Activated CD4-positive, alpha-beta T cell treated with anti-CD3 and anti-CD28 coated beads, Interleukin-2, amount 10 ng/mL, durations not matched to agents 7 days and 5 days (primary cell): ENCODE results near the gene FAM186B. TPM values are rescaled to one million over a fixed set of nuclear protein-coding genes. Genes with fewer than 3 reads are reported as not detected.

Source experiments
- CTCF ChIA-PET: fragments of 350-600 bp; sonication (Branson Sonifier 250); formaldehyde crosslinking; loops from one replicate; lab custom pipeline; 2021; ENCODE audit warnings: antibody characterized with exemption; lab: Charles Lee
- POLR2A ChIA-PET: fragments of 350-600 bp; sonication (Branson Sonifier 250); formaldehyde crosslinking; loops from one replicate; lab custom pipeline; 2021; ENCODE audit warnings: antibody characterized with exemption; lab: Charles Lee
- DNase-seq: peaks from one replicate; pipeline ENCODE4 v3.0.0-alpha.2; 2020
- H3K27ac Mint-ChIP-seq: one replicate; pipeline ENCODE4 v1.8.0; 2021; ENCODE audit warnings: mild to moderate bottlenecking, moderate library complexity, mixed read lengths
- H3K27me3 Mint-ChIP-seq: one replicate; pipeline ENCODE4 v1.8.0; 2021; ENCODE audit warnings: mixed read lengths
- H3K36me3 Mint-ChIP-seq: one replicate; pipeline ENCODE4 v1.8.0; 2021; ENCODE audit warnings: low read depth, mixed read lengths
- H3K4me1 Mint-ChIP-seq: one replicate; pipeline ENCODE4 v1.8.0; 2021; ENCODE audit warnings: mixed read lengths
- H3K4me3 Mint-ChIP-seq: one replicate; pipeline ENCODE4 v1.8.0; 2021; ENCODE audit warnings: mild to moderate bottlenecking, moderate library complexity, mixed read lengths
- H3K9me3 Mint-ChIP-seq: one replicate; pipeline ENCODE4 v1.8.0; 2021; ENCODE audit warnings: mixed read lengths
- total RNA-seq, 2 experiments: library from RNA; stranded (reverse); gene quantifications; one replicate each; pipeline ENCODE4 v1.2.3, GENCODE V29; 2021

Gene FAM186B
- total RNA-seq, 2 experiments from 2014 or later: 0.15 TPM

GRCh38 chr12:49577589-49578315, 27.7 kb downstream of the FAM186B start:
- H3K4me3 Mint-ChIP-seq: no peak overlapping the region
- ChIA-PET POLR2A (no interaction called here), CTCF (interaction anchor here (1.0 to 4.0 kb wide), 4 partner anchors 7 to 219 kb away, joined by 3 to 22 read pairs (median 4); no protein-coding TSS in a partner anchor)
- no peaks in the 10 kb centered on the region for H3K9me3 Mint-ChIP-seq
- no peaks in the 10 kb centered on the region for H3K27me3 Mint-ChIP-seq
- H3K36me3 Mint-ChIP-seq: peaks cover 4% of the 10 kb centered on the region
- DNase-seq: no peak
- H3K4me1 Mint-ChIP-seq: peaks cover 22% of the 10 kb centered on the region
- no peak overlapping the region for H3K27ac Mint-ChIP-seq

DNA sequence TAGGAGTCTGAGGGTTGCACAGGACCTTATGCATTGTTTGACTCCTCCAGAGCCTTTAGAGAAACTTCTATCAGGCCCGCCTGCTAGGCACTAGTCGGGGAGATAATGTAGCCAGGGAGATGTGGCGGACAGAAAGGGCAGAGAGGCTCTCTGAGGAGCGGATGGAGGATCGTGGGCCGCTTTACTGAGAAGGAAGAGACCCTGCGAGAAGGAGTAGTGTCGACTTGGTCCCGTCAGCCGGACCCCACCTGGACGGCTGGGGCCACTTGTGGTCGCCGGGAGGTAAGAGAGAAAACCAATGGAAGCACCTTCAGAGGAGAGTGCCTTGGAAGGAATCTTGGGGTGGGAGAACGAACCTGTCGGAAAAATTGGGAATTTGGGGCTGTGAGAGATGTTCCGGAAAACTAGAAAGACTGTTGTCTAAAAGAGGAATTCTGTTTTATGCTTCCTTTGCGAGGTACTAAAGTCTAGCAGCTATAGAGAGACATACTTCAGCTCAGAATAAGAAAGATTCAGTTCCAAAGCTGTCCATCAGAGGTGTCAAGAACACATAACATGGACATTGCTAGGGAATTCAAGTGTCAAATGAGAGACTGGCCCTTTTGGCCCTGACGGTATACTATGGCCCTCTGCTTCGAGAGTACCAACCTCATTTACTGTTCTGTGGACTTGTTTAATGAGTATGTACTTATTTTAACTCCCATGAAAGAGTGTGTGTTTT, 36.8 kb downstream of the FAM186B start:
- Mint-ChIP-seq H3K27ac (peak overlapping the region; percentile 99), H3K9me3 (no peaks in the 10 kb centered on the region), H3K27me3 (no peaks in the 10 kb centered on the region), H3K4me1 (peaks cover 55% of the 10 kb centered on the region), H3K4me3 (peak overlapping the region; percentile 91), H3K36me3 (peaks cover 23% of the 10 kb centered on the region)
- POLR2A ChIA-PET: interaction anchor here (0.6 kb wide), 1 partner anchor 945 kb away, joined by 7 read pairs; no protein-coding TSS in a partner anchor
- no peak for DNase-seq
- CTCF ChIA-PET: interaction anchor here (0.6 to 5.4 kb wide), 3 partner anchors 9 to 379 kb away, joined by 3 to 22 read pairs (median 3); no protein-coding TSS in a partner anchor

- ChIA-PET POLR2A (no interaction called here), CTCF (interaction anchor here (0.8 to 5.4 kb wide), 7 partner anchors 8 to 220 kb away, joined by 3 to 22 read pairs (median 3); no protein-coding TSS in a partner anchor)
- peak; percentile 93 for DNase-seq
- H3K4me3 Mint-ChIP-seq: peak within 1 kb of the TSS; percentile 91
- H3K27me3 Mint-ChIP-seq: no peaks in the 10 kb centered on the region
- no peaks in the 10 kb centered on the region for H3K9me3 Mint-ChIP-seq
- H3K4me1 Mint-ChIP-seq: peaks cover 63% of the 10 kb centered on the region
- H3K36me3 Mint-ChIP-seq: peaks cover 26% of the 10 kb centered on the region
- H3K27ac Mint-ChIP-seq: peak within 1 kb of the TSS; percentile 99
Observed at GRCh38 chr12:49567611-49568441, 37.6 kb downstream of the FAM186B start, which contains the start of gene MCRS1. MCRS1 (minus strand) TSS chr12:49568142; CDS start chr12:49566731, 1,411 bp downstream.

GRCh38 chr12:49567302-49567610, 38.2 kb downstream of the FAM186B start:
- no peaks in the 10 kb centered on the region for H3K27me3 Mint-ChIP-seq
- POLR2A ChIA-PET: no interaction called here

GRCh38 chr12:49566361-49566760, 39.1 kb downstream of the FAM186B start:
- POLR2A ChIA-PET: no interaction called here
- peaks cover 70% of the 10 kb centered on the region for H3K4me1 Mint-ChIP-seq
- CTCF ChIA-PET: interaction anchor here (0.6 to 1.8 kb wide), 5 partner anchors 8 to 560 kb away, joined by 3 to 5 read pairs (median 3); partner anchors contain the start of gene KCNH3
- H3K27ac Mint-ChIP-seq: peak overlapping the region; percentile 99
- H3K4me3 Mint-ChIP-seq: peak overlapping the region; percentile 91
- H3K27me3 Mint-ChIP-seq: no peaks in the 10 kb centered on the region
- H3K36me3 Mint-ChIP-seq: peaks cover 35% of the 10 kb centered on the region
- no peaks in the 10 kb centered on the region for H3K9me3 Mint-ChIP-seq
- DNase-seq: no peak

More at GRCh38 chr12:49567302-49567610, 38.2 kb downstream of the FAM186B start:
- Mint-ChIP-seq H3K36me3 (peaks cover 32% of the 10 kb centered on the region), H3K4me1 (peaks cover 65% of the 10 kb centered on the region), H3K4me3 (peak overlapping the region; percentile 91), H3K27ac (peak overlapping the region; percentile 99), H3K9me3 (no peaks in the 10 kb centered on the region)
- no peak for DNase-seq
- CTCF ChIA-PET: interaction anchor here (0.6 to 1.8 kb wide), 8 partner anchors 9 to 559 kb away, joined by 3 to 5 read pairs (median 3); no protein-coding TSS in a partner anchor

- peak overlapping the region; percentile 91 for H3K4me3 Mint-ChIP-seq
- H3K9me3 Mint-ChIP-seq: no peaks in the 10 kb centered on the region
- ChIA-PET POLR2A (interaction anchor here (0.6 kb wide), 1 partner anchor 30 kb away, joined by 4 read pairs; no protein-coding TSS in a partner anchor), CTCF (interaction anchor here (1.3 to 1.8 kb wide), 3 partner anchors 13 to 27 kb away, joined by 3 to 5 read pairs (median 3); partner anchors contain the start of gene KCNH3)
- H3K27ac Mint-ChIP-seq: peak overlapping the region; percentile 88
- H3K36me3 Mint-ChIP-seq: peaks cover 38% of the 10 kb centered on the region
- no peak for DNase-seq
- H3K27me3 Mint-ChIP-seq: no peaks in the 10 kb centered on the region
- peaks cover 72% of the 10 kb centered on the region for H3K4me1 Mint-ChIP-seq
Observed at GRCh38 chr12:49565406-49566265, 39.8 kb downstream of the FAM186B start.

DNA sequence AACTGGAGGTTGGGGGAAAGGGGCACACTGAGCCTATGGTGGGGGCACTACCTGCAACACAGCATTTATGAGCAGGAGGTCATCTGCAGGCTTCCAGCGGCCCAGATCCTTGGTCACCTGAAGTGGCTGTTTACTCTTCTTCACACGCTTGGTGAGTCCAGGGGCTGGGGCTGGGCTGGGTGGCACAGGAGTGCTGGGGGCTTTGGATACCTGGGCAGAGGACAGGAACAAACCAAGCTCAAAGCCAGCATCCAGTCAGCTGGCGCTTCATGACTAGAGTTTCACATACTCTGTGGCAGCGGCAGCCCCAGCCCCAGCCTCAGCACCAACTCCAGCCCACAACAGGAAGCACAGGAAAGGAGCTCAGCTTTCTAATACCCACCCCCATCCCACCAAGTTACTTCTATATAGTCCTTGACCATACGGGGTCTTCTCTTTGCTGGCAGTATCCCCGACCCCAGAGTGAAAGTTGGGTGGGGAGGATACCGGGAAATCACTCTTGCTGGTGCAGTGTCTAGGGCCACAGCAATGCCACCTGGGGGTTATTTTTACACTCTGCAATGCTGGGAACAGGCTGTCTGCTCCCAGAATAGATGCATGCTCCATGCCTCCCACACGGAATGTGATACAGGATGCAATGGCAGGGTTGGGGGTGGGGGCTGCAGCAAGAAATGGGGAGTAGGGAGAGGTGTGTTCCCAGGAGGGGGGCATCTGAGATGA, 40.6 kb downstream of the FAM186B start:
- H3K27ac Mint-ChIP-seq: peak overlapping the region; percentile 88
- DNase-seq: peak; percentile 48
- peaks cover 70% of the 10 kb centered on the region for H3K4me1 Mint-ChIP-seq
- ChIA-PET CTCF (interaction anchor here (0.9 to 1.5 kb wide), 4 partner anchors 12 to 265 kb away, joined by 3 to 5 read pairs (median 3); no protein-coding TSS in a partner anchor), POLR2A (interaction anchor here (0.6 kb wide), 1 partner anchor 29 kb away, joined by 4 read pairs; no protein-coding TSS in a partner anchor)
- peak overlapping the region; percentile 91 for H3K4me3 Mint-ChIP-seq
- H3K9me3 Mint-ChIP-seq: no peaks in the 10 kb centered on the region
- H3K36me3 Mint-ChIP-seq: peaks cover 44% of the 10 kb centered on the region
- H3K27me3 Mint-ChIP-seq: no peaks in the 10 kb centered on the region

GRCh38 chr12:49563951-49564685, 41.3 kb downstream of the FAM186B start:
- Mint-ChIP-seq H3K27me3 (no peaks in the 10 kb centered on the region), H3K4me1 (peaks cover 71% of the 10 kb centered on the region), H3K36me3 (peaks cover 47% of the 10 kb centered on the region), H3K9me3 (no peaks in the 10 kb centered on the region), H3K4me3 (peak overlapping the region; percentile 91), H3K27ac (peak overlapping the region; percentile 88)
- CTCF ChIA-PET: interaction anchor here (0.9 to 1.5 kb wide), 6 partner anchors 12 to 265 kb away, joined by 3 to 5 read pairs (median 3); no protein-coding TSS in a partner anchor
- no peak for DNase-seq
- POLR2A ChIA-PET: no interaction called here

- no peak for DNase-seq
- Mint-ChIP-seq H3K4me3 (no peak overlapping the region), H3K27me3 (no peaks in the 10 kb centered on the region), H3K9me3 (no peaks in the 10 kb centered on the region), H3K27ac (no peak overlapping the region), H3K36me3 (peaks cover 56% of the 10 kb centered on the region), H3K4me1 (peaks cover 64% of the 10 kb centered on the region)
- CTCF ChIA-PET: interaction anchor here (0.9 to 1.4 kb wide), 2 partner anchors 18 to 265 kb away, joined by 3 to 4 read pairs; no protein-coding TSS in a partner anchor
- POLR2A ChIA-PET: no interaction called here
Observed at GRCh38 chr12:49562831-49563230, 42.6 kb downstream of the FAM186B start.

DNA sequence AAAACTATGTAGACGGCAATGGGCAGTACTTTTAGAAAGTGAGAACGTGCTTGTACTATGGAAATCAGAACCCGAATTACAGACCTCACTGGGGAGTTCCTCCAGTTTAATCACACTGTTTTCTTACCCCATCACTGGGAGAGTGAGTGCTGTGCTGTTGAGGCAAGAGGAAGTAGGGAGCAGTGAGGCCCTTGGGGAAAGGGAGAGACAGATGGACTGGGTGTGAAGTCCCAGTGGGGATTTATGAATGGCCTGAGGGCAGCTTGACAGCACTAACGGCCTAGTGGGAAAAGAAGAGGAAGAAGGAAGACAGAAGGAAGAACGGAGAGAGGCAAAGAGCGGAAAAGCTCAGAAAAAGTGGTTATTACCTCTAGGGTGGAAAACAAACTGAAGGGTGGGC, 43.2 kb downstream of the FAM186B start:
- H3K27ac Mint-ChIP-seq: no peak overlapping the region
- POLR2A ChIA-PET: no interaction called here
- peaks cover 63% of the 10 kb centered on the region for H3K4me1 Mint-ChIP-seq
- peaks cover 56% of the 10 kb centered on the region for H3K36me3 Mint-ChIP-seq
- no peak for DNase-seq
- no peak overlapping the region for H3K4me3 Mint-ChIP-seq
- CTCF ChIA-PET: interaction anchor here (1.4 kb wide), 1 partner anchor 265 kb away, joined by 4 read pairs; no protein-coding TSS in a partner anchor
- H3K27me3 Mint-ChIP-seq: no peaks in the 10 kb centered on the region
- H3K9me3 Mint-ChIP-seq: no peaks in the 10 kb centered on the region
